Thyroid gland (tissue), 4 donors: ENCODE measurements around the gene TENM3. TPM values are rescaled to one million over a fixed set of nuclear protein-coding genes. Genes with fewer than 3 reads are reported as not detected.

ENCODE experiments used
- DNase-seq, 2 donors: peaks; one replicate each; pipeline ENCODE4 v3.0.0-alpha.2; 2019
- H3K27ac ChIP-seq, 3 donors: fragments of 200-600 bp; sonication (generic); 1 replicate in 2 of 3; 2 replicates in 1 of 3; pipeline ENCODE4 v1.5.1; 2016 to 2019; ENCODE audit warnings: mild to moderate bottlenecking in 1 of 3, moderate library complexity in 1 of 3
- H3K27me3 ChIP-seq: fragments of 200-600 bp; sonication (generic); one replicate; pipeline ENCODE4 v1.5.1; 2019
- H3K36me3 ChIP-seq, 2 donors: fragments of 200-600 bp; sonication (generic); one replicate each; pipeline ENCODE4 v1.5.1; 2016 to 2019
- H3K4me1 ChIP-seq, 2 donors: fragments of 200-600 bp; sonication (generic); one replicate each; pipeline ENCODE4 v1.5.1; 2017 to 2019
- H3K4me3 ChIP-seq, 3 donors: fragments of 200-600 bp; sonication (generic); replicated peaks in 1 of 3; 1 replicate in 2 of 3; 2 replicates in 1 of 3; pipeline ENCODE4 v1.5.1; 2016; ENCODE audit warnings: mild to moderate bottlenecking in 1 of 3
- H3K9me3 ChIP-seq: fragments of 200-600 bp; sonication (generic); one replicate; pipeline ENCODE4 v1.5.1; 2017
- POLR2A ChIP-seq, 2 donors: fragments of 450-650 bp; IDR thresholded peaks; one replicate each; pipeline ENCODE4 v1.6.1; 2017; ENCODE audit warnings: antibody characterized with exemption in 2 of 2, mild to moderate bottlenecking in 2 of 2, moderate library complexity in 1 of 2
- WGBS, 2 donors: methylation state at CpG; one replicate each; pipeline ENCODE4 v1.1.5; 2017; 5-methylcytosine and 5-hydroxymethylcytosine counted together
- intact Hi-C: fragments of 100-400 bp; cut with DNase I; formaldehyde crosslinking; loops from one replicate; pipeline ENCODE4 v1.15.1; 2023
- total RNA-seq, 4 donors: library from RNA; depleted of rRNA; stranded (reverse); fragments of >200 nt; gene quantifications; one replicate each; pipeline ENCODE4 v1.2.3, GENCODE V29; 2016
- TF ChIP-seq, protein P1 (sequence below), 6 experiments: fragments of 200-600 bp in 3 of 6; fragments of 450-650 bp in 3 of 6; sonication (generic) in 3 of 6; IDR thresholded peaks; one replicate each; pipeline ENCODE4 v1.5.1; 2016 to 2019; ENCODE audit warnings: antibody characterized with exemption in 6 of 6, mild to moderate bottlenecking in 2 of 6, inconsistent platforms in 1 of 6, moderate library complexity in 1 of 6

The TENM3 gene
- total RNA-seq, 4 donors from 2014 or later = 41.8 to 82.2 (median 68.1) TPM

- 91 to 94% methylated on average over 11 of the region's 11 CpGs for whole genome bisulfite sequencing, 2 donors
- Histone ChIP-seq H3K27ac (no peak overlapping the region), H3K4me1 (no peaks in the 10 kb centered on the region), H3K36me3 (no peaks in the 10 kb centered on the region), H3K9me3 (no peaks in the 10 kb centered on the region), H3K27me3 (no peaks in the 10 kb centered on the region), H3K4me3 (no peak overlapping the region)
- no peak for DNase-seq
- TF ChIP-seq, protein P1, sequence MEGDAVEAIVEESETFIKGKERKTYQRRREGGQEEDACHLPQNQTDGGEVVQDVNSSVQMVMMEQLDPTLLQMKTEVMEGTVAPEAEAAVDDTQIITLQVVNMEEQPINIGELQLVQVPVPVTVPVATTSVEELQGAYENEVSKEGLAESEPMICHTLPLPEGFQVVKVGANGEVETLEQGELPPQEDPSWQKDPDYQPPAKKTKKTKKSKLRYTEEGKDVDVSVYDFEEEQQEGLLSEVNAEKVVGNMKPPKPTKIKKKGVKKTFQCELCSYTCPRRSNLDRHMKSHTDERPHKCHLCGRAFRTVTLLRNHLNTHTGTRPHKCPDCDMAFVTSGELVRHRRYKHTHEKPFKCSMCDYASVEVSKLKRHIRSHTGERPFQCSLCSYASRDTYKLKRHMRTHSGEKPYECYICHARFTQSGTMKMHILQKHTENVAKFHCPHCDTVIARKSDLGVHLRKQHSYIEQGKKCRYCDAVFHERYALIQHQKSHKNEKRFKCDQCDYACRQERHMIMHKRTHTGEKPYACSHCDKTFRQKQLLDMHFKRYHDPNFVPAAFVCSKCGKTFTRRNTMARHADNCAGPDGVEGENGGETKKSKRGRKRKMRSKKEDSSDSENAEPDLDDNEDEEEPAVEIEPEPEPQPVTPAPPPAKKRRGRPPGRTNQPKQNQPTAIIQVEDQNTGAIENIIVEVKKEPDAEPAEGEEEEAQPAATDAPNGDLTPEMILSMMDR (IDR thresholded peaks at IDR 0.05) = no peak
- TF ChIP-seq POLR2A (IDR thresholded peaks at IDR 0.05) = no peak
- intact Hi-C loops = no loop called here
Measured at GRCh38 chr4:182679533-182679932, 436.3 kb downstream of the TENM3 start.

- no peak for DNase-seq
- H3K4me3 ChIP-seq = no peak overlapping the region
- no peak overlapping the region for H3K27ac ChIP-seq
- H3K4me1 ChIP-seq = no peaks in the 10 kb centered on the region
- WGBS, 2 donors = 84 to 91% methylated on average over 15 of the region's 15 CpGs
- no peaks in the 10 kb centered on the region for H3K27me3 ChIP-seq
- H3K9me3 ChIP-seq = no peaks in the 10 kb centered on the region
- intact Hi-C loops = no loop called here
- H3K36me3 ChIP-seq = no peaks in the 10 kb centered on the region
- TF ChIP-seq, protein P1 (IDR thresholded peaks at IDR 0.05) = no peak
- TF ChIP-seq POLR2A (IDR thresholded peaks at IDR 0.05) = no peak
Measured at GRCh38 chr4:182680234-182680653, 437.0 kb downstream of the TENM3 start.

DNA sequence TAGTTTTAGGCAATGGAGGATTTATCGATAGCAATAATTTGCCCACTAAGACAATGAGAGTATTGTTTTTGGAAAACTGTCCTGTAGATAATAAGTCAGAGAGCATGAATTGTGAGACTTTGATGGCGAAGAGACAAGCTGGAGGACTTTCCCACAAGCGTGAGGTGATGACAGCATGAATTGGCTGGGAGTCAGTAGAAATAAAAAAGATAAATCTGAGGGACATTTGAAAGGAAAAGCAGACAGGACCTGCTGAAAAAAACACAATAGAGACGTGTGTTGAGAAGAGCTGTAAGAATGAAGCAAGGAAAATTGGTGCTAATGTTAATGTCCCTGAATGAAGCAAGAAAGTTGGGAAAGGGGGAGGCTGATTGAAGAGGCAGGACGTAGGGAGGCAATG, 440.5 kb downstream of the TENM3 start:
- 68 to 75% methylated on average over 5 of the region's 5 CpGs for WGBS, 2 donors
- Histone ChIP-seq H3K36me3 (no peaks in the 10 kb centered on the region), H3K4me1 (no peaks in the 10 kb centered on the region), H3K9me3 (no peaks in the 10 kb centered on the region), H3K27me3 (no peaks in the 10 kb centered on the region), H3K4me3 (no peak overlapping the region), H3K27ac (no peak overlapping the region)
- DNase-seq = no peak
- TF ChIP-seq, protein P1 (IDR thresholded peaks at IDR 0.05) = no peak
- no peak for TF ChIP-seq POLR2A (IDR thresholded peaks at IDR 0.05)
- intact Hi-C loops = no loop called here

DNA sequence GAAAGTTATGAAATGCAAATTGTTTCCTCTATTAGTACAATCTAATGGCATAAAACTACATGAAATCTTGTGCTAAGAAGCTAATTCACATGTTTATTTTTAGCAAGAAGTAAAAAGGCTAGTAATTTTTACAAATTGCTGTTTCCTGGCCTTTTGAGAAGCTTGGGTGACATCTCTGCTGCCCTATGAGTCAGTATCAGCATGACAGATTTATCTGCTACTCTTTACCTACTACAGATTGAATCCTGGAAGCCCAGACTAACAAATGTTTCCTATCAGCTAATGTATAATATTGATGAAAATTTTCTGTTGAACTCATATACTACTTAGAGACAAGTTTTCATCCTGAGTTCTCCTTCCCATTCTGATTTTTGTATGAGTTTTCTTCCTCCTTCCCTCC, 441.6 kb downstream of the TENM3 start:
- H3K27me3 ChIP-seq = no peaks in the 10 kb centered on the region
- no peaks in the 10 kb centered on the region for H3K36me3 ChIP-seq
- intact Hi-C loops = no loop called here
- TF ChIP-seq, protein P1 (IDR thresholded peaks at IDR 0.05) = no peak
- TF ChIP-seq POLR2A (IDR thresholded peaks at IDR 0.05) = no peak
- H3K9me3 ChIP-seq = no peaks in the 10 kb centered on the region
- DNase-seq = no peak
- H3K4me3 ChIP-seq = no peak overlapping the region
- no peak overlapping the region for H3K27ac ChIP-seq
- no peaks in the 10 kb centered on the region for H3K4me1 ChIP-seq

- intact Hi-C loops = no loop called here
- Histone ChIP-seq H3K27me3 (no peaks in the 10 kb centered on the region), H3K9me3 (no peaks in the 10 kb centered on the region), H3K36me3 (no peaks in the 10 kb centered on the region), H3K4me3 (no peak overlapping the region), H3K27ac (no peak overlapping the region), H3K4me1 (no peaks in the 10 kb centered on the region)
- DNase-seq = no peak
- 82 to 86% methylated on average over 14 of the region's 14 CpGs for WGBS, 2 donors
- TF ChIP-seq POLR2A (IDR thresholded peaks at IDR 0.05) = no peak
- TF ChIP-seq, protein P1 (IDR thresholded peaks at IDR 0.05) = no peak
Measured at GRCh38 chr4:182688081-182688480, 444.9 kb downstream of the TENM3 start.
